Inflammatory macrophage (primary cell): ENCODE measurements around the gene CXCL8.
A peak's percentile ranks its signal among the peaks of the same experiment; 100 is the strongest.

Experiments
- DNase-seq, 2 donors: peaks; one replicate each; pipeline ENCODE4 v3.0.0-alpha.2; 2020 to 2022

CXCL8 gene

DNA sequence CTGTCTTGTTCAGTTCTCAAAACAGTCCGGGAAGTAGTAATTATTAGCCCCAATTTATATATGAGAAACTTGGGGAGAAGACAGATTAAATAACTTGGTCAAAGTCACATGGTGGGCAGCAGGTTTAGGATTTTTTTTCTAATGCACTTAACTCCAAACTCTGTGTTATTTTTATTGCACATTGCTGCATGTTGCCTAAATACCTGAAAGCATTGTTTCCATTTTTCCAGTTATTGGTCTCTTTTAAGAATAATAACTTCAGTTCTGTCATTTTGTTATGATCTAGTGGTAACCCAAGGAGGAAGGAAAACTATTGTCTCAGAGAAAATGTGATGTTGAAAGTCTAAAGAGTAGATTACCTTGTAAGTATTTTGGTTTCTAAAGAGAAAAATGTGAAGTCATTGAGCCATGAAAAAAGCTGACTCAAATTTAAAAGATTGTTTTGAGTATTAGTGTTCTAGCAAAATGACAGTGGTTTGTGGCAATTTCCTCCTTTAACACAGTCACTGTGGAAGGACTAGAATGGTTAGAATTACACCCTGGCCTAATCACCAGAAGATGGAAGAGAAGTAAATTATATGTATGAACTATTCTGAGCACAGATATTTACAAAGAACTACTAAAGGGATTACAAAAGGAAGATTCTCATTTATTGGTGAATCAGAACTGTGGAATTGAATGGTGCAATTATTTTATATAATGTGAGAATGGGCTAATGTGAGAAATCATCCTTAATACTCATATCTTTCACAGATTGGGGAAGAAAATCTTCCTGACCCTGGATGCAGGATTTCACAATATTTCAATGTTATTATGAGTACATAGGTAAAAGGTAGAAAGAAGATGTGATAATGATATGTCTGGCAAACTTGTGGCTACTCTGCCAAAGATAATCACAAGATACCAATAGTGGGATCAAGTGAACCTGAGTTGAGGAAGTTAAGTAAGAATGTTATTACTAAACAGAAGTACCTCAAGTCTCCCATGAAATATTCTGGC, 21.7 kb upstream of the CXCL8 start:
- DNase-seq, result peak; percentile 28 to 82

DNA sequence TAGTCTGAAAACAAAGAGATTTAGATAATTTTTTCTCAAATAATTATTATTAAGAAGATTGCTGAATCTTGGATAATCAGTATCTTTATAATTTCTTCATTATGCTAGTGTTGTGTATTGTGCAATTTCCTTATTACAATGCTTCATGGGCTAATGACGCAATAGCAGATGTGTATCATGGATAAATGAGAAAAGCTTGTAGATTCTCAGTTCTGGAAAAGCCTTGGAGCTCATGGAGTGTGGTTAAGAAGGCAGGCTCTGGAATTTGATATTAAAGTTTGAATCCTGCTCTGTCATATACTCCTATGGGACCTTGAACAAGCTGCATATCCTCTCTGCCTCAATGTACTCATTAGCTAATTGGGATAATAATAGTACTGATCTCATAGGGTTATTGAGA, 18.9 kb upstream of the CXCL8 start:
- DNase-seq, result peak; percentile 53 to 81

DNA sequence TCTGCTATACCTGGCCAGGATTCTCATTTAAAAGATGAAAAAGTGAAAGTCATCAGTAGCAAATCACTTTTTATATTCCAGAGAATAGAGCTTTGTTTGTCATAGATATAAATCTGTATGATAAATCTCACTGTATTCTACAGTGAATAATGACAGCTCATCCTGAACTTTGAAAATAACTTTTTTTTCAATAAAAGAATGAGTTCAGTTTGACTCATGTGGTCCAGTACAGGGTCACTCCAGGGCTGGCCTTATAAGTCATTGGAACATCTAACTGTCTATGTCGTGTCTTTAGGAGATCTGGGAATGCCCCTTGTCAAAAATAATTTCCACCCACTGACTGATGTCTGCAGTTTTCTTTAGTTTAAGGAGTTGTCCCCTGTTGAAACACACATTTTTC, 18.5 kb upstream of the CXCL8 start:
- DNase-seq, result no peak

DNA sequence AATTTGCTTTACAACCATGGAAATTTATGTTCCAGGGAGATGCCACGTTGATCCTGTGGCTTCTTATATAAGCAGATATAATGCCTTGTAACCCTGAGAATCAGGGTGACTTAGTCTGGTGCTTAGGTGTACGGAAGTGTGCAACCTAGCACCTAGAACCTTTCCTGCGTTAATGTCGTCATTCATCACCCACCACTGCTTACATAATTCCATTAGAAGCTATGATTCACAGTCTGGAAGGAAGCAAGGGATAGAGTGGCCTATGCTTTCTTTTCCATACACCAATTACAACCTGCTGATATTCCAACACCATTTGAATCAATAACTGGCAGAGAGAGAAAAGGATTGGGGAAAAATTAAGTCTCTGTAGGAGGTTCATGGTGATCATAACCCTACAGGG, 17.3 kb upstream of the CXCL8 start:
- DNase-seq, result no peak

DNA sequence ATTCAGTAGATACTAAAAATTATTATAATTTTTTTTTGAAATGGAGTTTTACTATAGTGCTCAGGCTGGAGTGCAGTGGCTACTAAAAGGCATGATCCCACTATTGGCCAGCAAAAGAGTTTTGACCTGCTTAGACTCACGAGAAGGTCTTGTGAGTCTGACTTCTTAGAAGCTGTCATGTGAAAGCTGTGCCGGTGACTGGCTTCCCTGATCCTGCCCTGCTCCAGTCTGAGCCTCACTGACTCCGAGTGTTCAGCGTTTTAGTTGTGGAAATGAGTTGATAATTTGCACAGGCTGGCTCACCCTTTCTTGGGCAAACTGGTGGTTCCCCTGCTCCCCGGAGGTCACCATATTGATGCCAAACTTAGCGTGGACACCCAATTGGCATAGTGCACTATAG, 16.4 kb upstream of the CXCL8 start:
- DNase-seq, result no peak

DNA sequence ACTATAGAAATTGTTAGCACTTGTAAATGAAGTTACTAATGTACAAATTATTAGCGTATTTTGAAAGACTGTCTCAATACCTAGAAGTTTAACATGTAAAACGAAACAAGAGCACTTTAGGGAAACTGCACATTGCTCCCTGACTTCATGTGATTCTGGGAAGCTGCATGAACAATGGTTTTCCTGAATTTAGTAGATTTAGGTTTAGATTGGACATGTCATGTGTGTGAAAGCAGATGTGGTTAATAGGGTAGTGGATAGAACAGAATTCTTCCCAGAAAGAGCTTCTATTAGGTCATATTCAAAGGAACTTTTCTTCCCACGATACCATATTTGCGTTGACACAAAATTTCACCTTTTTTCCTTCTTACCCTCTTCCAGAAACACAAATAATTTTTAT, 14.9 kb upstream of the CXCL8 start:
- no peak for DNase-seq

DNA sequence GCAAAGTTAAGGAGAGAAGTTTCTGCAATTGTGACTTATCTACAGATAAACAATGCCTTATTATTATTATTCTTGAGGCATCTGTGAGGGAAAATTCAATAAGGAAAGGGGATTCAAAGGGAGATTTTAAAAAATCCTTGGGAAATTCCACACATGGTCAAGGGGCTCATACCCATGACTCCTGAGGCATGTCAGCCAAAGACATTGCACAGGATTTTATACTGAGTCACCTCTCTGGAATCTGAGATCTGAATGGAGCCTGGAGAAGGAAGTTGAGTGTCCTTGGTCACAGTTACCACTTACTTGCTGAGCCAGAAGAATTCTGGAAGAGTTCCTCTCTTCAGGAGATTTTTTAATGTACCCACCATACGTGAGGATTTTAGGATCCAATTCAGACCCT, 14.4 kb upstream of the CXCL8 start:
- peak; percentile 52 to 67 for DNase-seq

DNA sequence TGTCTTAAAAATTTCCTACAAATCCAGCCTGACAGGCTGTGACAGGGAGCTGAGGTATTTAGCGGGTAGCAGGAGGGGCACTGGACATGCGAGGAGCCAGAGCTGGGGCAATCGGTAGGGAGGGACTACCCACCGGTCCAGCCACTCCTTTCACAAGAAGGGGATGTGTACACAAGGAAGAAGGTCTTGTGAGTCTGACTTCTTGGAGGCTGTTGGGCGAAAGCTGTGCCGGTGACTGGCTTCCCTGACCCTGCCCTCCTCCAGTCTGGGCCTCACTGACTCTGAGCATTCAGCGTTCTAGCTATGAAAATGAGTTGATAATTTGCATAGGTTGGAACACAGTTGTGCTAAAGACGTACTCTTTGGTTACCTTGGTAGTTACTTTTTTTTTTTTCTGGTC, 12.7 kb upstream of the CXCL8 start:
- DNase-seq, result peak; percentile 55 to 83

DNA sequence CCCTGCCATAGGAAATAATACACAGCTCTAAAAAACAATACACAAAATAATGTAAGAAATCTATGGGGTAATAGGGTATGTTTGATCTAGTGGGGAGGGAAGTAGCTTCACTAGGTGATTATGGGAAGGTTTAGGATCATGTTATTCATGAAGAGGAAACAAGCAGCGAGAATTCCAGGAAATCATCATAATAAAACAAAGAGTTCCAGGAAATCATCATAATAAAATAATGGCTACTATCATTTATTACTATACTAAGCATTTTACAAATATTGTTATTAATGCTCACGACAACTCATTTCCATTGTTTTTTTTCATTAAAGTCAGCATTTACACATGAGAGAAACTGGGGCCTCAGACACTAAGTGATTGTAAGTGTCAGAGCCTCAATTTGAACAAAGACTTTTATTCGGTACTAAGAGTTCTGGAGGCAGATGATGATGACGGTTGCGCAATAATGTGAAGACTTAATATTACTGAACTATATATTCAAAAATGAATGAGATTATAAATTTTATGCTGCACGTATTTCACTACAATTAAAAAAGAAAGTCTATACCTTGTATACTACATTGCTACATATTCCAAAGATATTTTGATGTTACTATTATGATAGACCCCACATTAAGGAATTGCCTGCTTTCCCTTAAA, 12.2 kb upstream of the CXCL8 start:
- DNase-seq, result no peak

DNA sequence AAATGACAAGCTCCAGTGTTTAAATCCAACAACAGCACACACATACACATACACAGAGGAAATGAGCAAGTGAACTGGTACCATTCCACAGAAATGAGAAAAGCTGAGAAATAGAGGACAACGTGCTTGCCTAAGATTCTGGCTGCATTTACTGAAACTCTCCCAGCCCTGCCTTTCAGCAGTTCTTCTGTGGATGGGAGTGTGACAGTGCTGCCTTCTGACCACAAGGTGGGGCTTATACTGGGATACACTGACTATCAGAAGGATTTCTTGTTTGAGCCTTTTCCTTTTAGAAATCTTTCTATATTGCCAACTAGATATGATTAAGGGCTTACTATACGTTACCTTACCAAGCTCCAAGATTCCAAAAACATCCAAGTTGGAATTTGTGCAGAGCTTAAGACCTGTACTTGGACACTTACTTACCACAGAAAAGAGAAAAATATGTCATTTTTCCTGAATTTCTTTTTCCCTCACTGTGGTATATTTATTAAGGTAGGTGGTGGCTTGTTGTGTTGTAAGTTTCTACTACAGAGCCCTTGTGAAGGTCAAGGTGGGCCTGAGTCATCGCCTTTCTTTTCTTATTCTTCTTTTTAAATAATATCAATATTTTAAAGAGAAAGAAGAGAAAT, 10.7 kb upstream of the CXCL8 start:
- peak; percentile 74 to 75 for DNase-seq

DNA sequence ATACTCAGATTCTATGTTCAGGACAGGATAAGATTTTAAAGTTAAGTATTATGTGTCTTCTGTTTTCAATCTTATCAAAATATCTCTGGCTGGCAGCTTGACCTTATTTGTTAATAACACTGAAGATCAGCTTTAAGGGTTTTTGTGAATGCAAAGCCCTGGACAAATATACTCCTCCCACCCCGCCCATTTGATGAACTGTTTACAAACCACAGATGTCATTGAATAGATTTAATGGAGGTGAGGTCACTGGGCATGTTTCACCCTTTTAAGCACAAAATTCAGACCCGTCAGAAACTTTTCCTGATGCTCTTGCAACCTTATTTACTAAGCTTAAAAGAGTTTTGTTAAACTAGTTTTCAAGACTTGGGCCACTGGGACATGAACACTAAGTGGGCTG, 10.1 kb upstream of the CXCL8 start:
- no peak for DNase-seq

DNA sequence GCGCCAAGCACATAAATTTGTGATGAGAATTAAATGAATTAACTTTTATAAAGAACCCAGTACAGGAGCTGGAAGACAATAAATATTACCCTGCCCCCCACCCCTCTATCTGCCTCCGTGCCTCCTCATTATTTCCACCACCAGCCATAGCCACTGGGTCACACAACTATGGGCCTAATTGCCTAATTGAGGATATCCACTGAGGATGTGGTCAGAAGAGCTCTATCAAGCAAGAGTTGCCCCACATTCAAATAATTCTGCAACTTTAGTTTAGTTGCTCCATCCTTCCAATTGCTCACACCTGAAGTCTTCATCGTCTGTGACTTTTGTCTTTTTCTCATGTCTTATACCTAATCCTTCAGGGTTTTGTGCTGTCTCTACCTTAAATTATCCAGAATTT, 9.5 kb upstream of the CXCL8 start:
- peak; percentile 57 to 77 for DNase-seq

DNA sequence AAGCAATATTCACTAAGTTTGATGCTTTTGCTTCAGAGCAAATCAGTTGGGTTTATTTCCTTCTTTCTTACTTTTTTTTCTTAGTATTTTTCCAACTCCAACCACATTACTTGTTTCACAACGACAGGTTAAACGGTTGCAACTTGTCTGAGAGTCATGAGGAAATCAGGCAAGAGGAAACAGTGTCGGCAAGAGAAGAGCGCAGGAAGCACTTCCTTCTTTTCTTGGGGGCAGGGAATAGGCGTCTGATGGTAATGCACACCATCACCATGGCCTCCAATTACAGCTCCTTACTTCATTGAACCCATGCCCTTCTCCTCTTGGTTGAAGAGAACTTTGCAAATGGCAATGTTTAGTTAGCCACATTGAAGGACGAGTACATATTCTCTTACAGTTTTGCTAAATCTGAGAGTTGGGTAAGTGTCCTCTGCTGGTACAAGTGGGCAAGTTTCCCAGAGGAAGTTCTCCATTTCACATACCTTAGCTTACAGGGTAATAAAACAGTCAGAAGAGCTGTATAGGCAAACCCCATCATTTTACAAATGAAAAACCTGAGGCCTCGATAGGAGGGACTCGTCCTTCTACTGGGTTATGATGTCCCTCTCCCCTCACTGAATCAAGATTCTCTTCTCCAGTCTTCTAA, 8.3 kb upstream of the CXCL8 start:
- peak; percentile 92 to 95 for DNase-seq

DNA sequence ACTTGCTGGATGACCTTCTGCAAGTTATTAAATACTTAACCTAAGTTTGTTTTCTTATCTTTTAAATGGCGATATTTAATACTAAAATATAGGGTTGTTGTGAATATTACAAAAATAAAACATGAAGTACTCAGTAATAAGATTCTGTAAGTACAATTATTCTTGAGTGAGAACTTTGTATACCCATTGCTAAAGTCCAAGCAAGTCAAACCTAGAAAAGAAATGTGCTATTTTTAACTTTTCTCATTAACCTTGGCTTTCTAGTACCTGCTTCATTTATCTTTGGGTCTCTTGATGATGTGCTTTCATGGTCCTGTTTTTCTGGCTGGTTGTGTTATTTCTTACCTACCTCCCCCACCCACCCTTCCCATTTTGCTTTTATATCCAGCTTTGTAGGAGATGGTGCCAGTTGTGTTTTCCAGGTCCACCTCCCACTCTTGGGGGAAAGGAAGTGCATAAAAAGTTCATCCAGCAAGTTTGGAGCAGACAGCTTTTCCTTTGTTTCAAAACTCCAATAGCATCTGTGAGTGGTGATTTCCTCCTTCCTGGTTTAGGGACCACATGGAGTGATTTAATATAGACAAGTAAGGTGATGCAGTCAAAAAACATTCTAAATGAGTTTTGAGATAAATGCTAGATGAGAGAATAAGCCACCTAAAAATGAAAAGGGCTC, 7.5 kb upstream of the CXCL8 start:
- no peak for DNase-seq

DNA sequence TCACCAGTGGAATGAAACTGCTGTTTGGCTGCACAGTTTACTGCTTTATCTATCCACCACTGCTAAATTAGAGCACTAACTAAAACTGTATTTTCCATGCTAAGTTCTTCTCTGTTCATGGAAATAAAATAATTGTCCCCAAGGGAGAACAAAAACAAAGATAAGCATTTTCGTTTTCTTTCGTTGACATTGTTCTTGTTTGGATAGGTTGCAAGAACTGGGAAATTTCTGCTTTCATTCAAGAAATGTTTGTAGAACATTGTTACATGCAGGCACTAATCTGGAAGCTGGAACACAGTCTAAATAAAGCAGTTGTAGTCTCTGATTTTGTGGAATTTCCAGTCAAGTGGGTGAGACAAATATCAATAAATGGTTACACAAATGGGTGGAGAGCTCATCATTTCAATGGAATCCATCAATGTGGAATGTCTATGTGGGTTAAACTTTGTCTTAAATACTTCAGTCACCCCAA, 5.8 kb upstream of the CXCL8 start:
- no peak for DNase-seq

DNA sequence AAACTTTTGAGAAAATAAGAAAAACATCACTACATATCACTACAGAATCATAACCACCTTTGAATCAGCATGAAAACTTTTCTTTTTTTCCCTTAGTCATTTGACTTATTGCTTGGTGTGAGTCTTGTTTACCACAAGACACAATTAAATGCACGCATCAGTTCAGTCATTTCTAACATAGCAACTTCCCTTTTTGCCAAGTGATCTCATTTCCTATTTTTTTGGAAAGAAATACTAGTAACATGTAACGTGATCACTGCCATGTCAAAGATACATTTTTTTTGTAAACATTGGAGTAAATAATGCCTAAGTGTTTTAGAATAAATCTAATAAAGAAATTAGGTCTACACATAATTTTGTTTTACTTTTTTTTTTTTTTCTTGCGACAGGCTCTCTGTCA, 5.1 kb upstream of the CXCL8 start:
- peak; percentile 83 to 97 for DNase-seq

DNA sequence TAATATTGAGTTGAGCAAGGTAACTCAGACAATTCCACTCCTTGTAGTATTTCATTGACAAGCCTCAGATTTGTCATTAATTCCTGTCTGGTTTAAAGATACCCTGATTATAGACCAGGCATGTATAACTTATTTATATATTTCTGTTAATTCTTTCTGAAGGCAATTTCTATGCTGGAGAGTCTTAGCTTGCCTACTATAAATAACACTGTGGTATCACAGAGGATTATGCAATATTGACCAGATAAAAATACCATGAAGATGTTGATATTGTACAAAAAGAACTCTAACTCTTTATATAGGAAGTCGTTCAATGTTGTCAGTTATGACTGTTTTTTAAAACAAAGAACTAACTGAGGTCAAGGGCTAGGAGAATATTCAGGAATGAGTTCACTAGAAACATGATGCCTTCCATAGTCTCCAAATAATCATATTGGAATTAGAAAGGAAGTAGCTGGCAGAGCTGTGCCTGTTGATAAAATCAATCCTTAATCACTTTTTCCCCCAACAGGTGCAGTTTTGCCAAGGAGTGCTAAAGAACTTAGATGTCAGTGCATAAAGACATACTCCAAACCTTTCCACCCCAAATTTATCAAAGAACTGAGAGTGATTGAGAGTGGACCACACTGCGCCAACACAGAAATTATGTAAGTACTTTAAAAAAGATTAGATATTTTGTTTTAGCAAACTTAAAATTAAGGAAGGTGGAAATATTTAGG, 821 bp downstream of the CXCL8 start:
- peak in 1 of 2 donors; percentile 23 for DNase-seq

DNA sequence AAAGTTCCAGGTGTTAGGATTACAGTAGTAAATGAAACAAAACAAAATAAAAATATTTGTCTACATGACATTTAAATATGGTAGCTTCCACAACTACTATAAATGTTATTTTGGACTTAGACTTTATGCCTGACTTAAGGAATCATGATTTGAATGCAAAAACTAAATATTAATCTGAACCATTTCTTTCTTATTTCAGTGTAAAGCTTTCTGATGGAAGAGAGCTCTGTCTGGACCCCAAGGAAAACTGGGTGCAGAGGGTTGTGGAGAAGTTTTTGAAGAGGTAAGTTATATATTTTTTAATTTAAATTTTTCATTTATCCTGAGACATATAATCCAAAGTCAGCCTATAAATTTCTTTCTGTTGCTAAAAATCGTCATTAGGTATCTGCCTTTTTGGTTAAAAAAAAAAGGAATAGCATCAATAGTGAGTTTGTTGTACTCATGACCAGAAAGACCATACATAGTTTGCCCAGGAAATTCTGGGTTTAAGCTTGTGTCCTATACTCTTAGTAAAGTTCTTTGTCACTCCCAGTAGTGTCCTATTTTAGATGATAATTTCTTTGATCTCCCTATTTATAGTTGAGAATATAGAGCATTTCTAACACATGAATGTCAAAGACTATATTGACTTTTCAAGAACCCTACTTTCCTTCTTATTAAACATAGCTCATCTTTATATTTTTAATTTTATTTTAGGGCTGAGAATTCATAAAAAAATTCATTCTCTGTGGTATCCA, 1.6 kb downstream of the CXCL8 start:
- no peak for DNase-seq

DNA sequence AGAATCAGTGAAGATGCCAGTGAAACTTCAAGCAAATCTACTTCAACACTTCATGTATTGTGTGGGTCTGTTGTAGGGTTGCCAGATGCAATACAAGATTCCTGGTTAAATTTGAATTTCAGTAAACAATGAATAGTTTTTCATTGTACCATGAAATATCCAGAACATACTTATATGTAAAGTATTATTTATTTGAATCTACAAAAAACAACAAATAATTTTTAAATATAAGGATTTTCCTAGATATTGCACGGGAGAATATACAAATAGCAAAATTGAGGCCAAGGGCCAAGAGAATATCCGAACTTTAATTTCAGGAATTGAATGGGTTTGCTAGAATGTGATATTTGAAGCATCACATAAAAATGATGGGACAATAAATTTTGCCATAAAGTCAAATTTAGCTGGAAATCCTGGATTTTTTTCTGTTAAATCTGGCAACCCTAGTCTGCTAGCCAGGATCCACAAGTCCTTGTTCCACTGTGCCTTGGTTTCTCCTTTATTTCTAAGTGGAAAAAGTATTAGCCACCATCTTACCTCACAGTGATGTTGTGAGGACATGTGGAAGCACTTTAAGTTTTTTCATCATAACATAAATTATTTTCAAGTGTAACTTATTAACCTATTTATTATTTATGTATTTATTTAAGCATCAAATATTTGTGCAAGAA, 2.3 kb downstream of the CXCL8 start:
- no peak for DNase-seq

DNA sequence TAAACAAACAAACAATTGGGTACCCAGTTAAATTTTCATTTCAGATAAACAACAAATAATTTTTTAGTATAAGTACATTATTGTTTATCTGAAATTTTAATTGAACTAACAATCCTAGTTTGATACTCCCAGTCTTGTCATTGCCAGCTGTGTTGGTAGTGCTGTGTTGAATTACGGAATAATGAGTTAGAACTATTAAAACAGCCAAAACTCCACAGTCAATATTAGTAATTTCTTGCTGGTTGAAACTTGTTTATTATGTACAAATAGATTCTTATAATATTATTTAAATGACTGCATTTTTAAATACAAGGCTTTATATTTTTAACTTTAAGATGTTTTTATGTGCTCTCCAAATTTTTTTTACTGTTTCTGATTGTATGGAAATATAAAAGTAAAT, 2.9 kb downstream of the CXCL8 start:
- DNase-seq, result no peak
